B cell (primary cell): Measurements from ENCODE around the gene ANKRA2. TPM values are rescaled to one million over a fixed set of nuclear protein-coding genes. Genes with fewer than 3 reads are reported as not detected.

Experiments
- ATAC-seq: fragments of 200-7000 bp; cut with Tn5 transposase; one replicate; pipeline ENCODE4 v1.10.0; 2021; ENCODE audit warnings: low read depth, mild to moderate bottlenecking, moderate number of reproducible peaks, moderate library complexity
- CTCF ChIA-PET: fragments of 350-600 bp; sonication (Branson Sonifier 250); formaldehyde crosslinking; loops from one replicate; lab custom pipeline; 2021; ENCODE audit warnings: antibody characterized with exemption, inconsistent platforms; lab: Charles Lee
- POLR2A ChIA-PET: fragments of 350-600 bp; sonication (Branson Sonifier 250); formaldehyde crosslinking; loops from one replicate; lab custom pipeline; 2021; ENCODE audit warnings: antibody characterized with exemption; lab: Charles Lee
- DNase-seq: peaks from one replicate; pipeline ENCODE4 v3.0.0; 2013
- H2AFZ ChIP-seq: 2 replicates; pipeline ENCODE4 v1.6.1; 2012; ENCODE audit warnings: mild to moderate bottlenecking, low read depth, low read length; ENCODE audit not compliant: insufficient read depth, poor library complexity, severe bottlenecking
- H3K27ac ChIP-seq, 2 donors: 1 replicate in 1 of 2; 2 replicates in 1 of 2; pipeline ENCODE4 v1.5.1; 2012 to 2013; ENCODE audit warnings: low read length in 2 of 2, mild to moderate bottlenecking in 2 of 2, moderate library complexity in 1 of 2
- H3K27me3 ChIP-seq, 4 experiments: fragments of 200-600 bp in 1 of 4; sonication (generic) in 1 of 4; replicated peaks in 1 of 4; 1 replicate in 2 of 4; 2 replicates in 2 of 4; pipeline versions ENCODE4 v1.6.1 to v1.7.0; 2013 to 2016; ENCODE audit warnings: low read length in 3 of 4, mild to moderate bottlenecking in 2 of 4, mixed read lengths in 1 of 4, moderate library complexity in 1 of 4; ENCODE audit not compliant: insufficient read depth in 4 of 4, control insufficient read depth in 3 of 4; ENCODE audit errors: control extremely low read depth in 1 of 4
- H3K36me3 ChIP-seq, 2 experiments: replicated peaks in 1 of 2; 1 replicate in 1 of 2; 2 replicates in 1 of 2; pipeline versions ENCODE4 v1.6.1 to v1.7.1; 2013; ENCODE audit warnings: low read length in 1 of 2; ENCODE audit not compliant: insufficient read depth in 2 of 2, control insufficient read depth in 1 of 2; ENCODE audit errors: control extremely low read depth in 1 of 2, extremely low read depth in 1 of 2
- H3K4me1 ChIP-seq, 2 donors: fragments of 200-600 bp in 1 of 2; sonication (generic) in 1 of 2; 1 replicate in 1 of 2; 2 replicates in 1 of 2; pipeline versions ENCODE4 v1.5.1 to v1.6.1; 2013 to 2017; ENCODE audit warnings: low read length in 2 of 2; ENCODE audit not compliant: control insufficient read depth in 2 of 2, insufficient read depth in 2 of 2
- H3K4me2 ChIP-seq: replicated peaks from 2 replicates; pipeline ENCODE3; 2012; ENCODE audit warnings: mild to moderate bottlenecking, low read depth, low read length; ENCODE audit not compliant: poor library complexity, severe bottlenecking
- H3K4me3 ChIP-seq, 5 experiments: fragments of 200-600 bp in 1 of 5; sonication (generic) in 1 of 5; 1 replicate in 3 of 5; 2 replicates in 2 of 5; pipeline versions ENCODE4 v1.5.1 to v1.7.0; 2011 to 2016; ENCODE audit warnings: low read length in 4 of 5, mild to moderate bottlenecking in 4 of 5, low read depth in 2 of 5, control low read depth in 1 of 5, moderate library complexity in 1 of 5; ENCODE audit not compliant: insufficient read depth in 1 of 5; ENCODE audit errors: control extremely low read depth in 1 of 5, extremely low read depth in 1 of 5
- H3K79me2 ChIP-seq: fragments of 200-600 bp; sonication (generic); one replicate; pipeline ENCODE4 v1.6.0; 2016; ENCODE audit warnings: low read length; ENCODE audit not compliant: control insufficient read depth, insufficient read depth
- H3K9ac ChIP-seq: fragments of 200-600 bp; sonication (generic); 2 replicates; pipeline ENCODE4 v1.6.1; 2017; ENCODE audit warnings: mild to moderate bottlenecking, low read length, moderate library complexity
- H3K9me3 ChIP-seq, 3 donors: one replicate each; pipeline versions ENCODE4 v1.6.1 to v1.7.1; 2013; ENCODE audit warnings: low read length in 2 of 3; ENCODE audit not compliant: control insufficient read depth in 2 of 3, insufficient read depth in 1 of 3; ENCODE audit errors: control extremely low read depth in 1 of 3
- H4K20me1 ChIP-seq: 2 replicates; pipeline ENCODE4 v1.6.0; 2012; ENCODE audit warnings: mild to moderate bottlenecking, low read length; ENCODE audit not compliant: insufficient read depth, control insufficient read depth, poor library complexity, severe bottlenecking
- H3K27ac Mint-ChIP-seq: one replicate; pipeline ENCODE4 v1.8.0; 2021; ENCODE audit warnings: mixed read lengths
- H3K27me3 Mint-ChIP-seq: one replicate; pipeline ENCODE4 v1.8.0; 2021; ENCODE audit warnings: mixed read lengths
- H3K4me1 Mint-ChIP-seq: one replicate; pipeline ENCODE4 v1.8.0; 2021; ENCODE audit warnings: mixed read lengths
- H3K4me3 Mint-ChIP-seq: one replicate; pipeline ENCODE4 v1.8.0; 2021; ENCODE audit warnings: mixed read lengths
- H3K9me3 Mint-ChIP-seq: one replicate; pipeline ENCODE4 v1.8.0; 2022; ENCODE audit warnings: mixed read lengths; ENCODE audit not compliant: insufficient read depth
- CTCF ChIP-seq: fragments of 200-600 bp; IDR thresholded peaks from one replicate; pipeline ENCODE4 v1.8.0; 2022; ENCODE audit warnings: antibody characterized with exemption, mild to moderate bottlenecking
- EZH2 ChIP-seq: IDR thresholded peaks from 2 replicates; pipeline ENCODE4 v1.6.1; 2012; ENCODE audit warnings: borderline replicate concordance, low read depth, mild to moderate bottlenecking, moderate library complexity, low read length; ENCODE audit not compliant: insufficient read depth, poor library complexity, severe bottlenecking
- WGBS: methylation state at CpG from one replicate; pipeline ENCODE4 v1.1.5; 2013; ENCODE audit warnings: missing lambda C conversion rate; ENCODE audit not compliant: insufficient coverage; 5-methylcytosine and 5-hydroxymethylcytosine counted together
- intact Hi-C: fragments of 100-400 bp; cut with micrococcal nuclease; formaldehyde crosslinking; loops from one replicate; pipeline ENCODE4 v1.10.0; 2022
- polyA plus RNA-seq: library from polyadenylated mRNA; depleted of rRNA; stranded (reverse); fragments of >200 nt; gene quantifications from 2 replicates; pipeline ENCODE4 v1.2.3, GENCODE V29; 2012
- total RNA-seq, 2 donors: library from RNA; stranded (reverse); fragments of 120-200 nt in 1 of 2; gene quantifications; 1 replicate in 1 of 2; 2 replicates in 1 of 2; pipeline versions ENCODE4 v1.2.3 to v1.2.4, GENCODE V29; 2013 to 2022

Gene ANKRA2
- total and polyA plus RNA-seq, 2 donors (not counting 1 experiment from before 2014, with no cell fraction given): 24.1 to 47.9 TPM

- H3K4me1 Mint-ChIP-seq: no peaks in the 10 kb centered on the region
- no peaks in the 10 kb centered on the region for H3K4me1 ChIP-seq
- H3K4me2 ChIP-seq: no peak overlapping the region
- ChIA-PET CTCF (interaction anchor here (0.8 kb wide), 1 partner anchor 10 kb away, joined by 3 read pairs; no protein-coding TSS in a partner anchor), POLR2A (no interaction called here)
- H3K27me3 ChIP-seq: peaks cover 0 to 6% (median 2%) of the 10 kb centered on the region in 4 experiments
- H3K27me3 Mint-ChIP-seq: peaks cover 31% of the 10 kb centered on the region
- WGBS: 94% methylated on average over 4 of the region's 9 CpGs
- no peak overlapping the region for H3K9ac ChIP-seq
- H3K36me3 ChIP-seq: no peaks in the 10 kb centered on the region
- H3K4me3 Mint-ChIP-seq: no peak overlapping the region
- no peaks in the 10 kb centered on the region for H3K9me3 Mint-ChIP-seq
- no peaks in the 10 kb centered on the region for H4K20me1 ChIP-seq
- H3K4me3 ChIP-seq: no peak overlapping the region
- intact Hi-C loops: no loop called here
- H3K27ac Mint-ChIP-seq: no peak overlapping the region
- H3K27ac ChIP-seq: no peak overlapping the region
- DNase-seq (no peak), ATAC-seq (no peak)
- H3K79me2 ChIP-seq: no peaks in the 10 kb centered on the region
- H3K9me3 ChIP-seq: no peaks in the 10 kb centered on the region
- TF ChIP-seq EZH2 (no peak), CTCF (no peak)
- no peak overlapping the region for H2AFZ ChIP-seq
Measured at GRCh38 chr5:73544429-73545402, 20.7 kb downstream of the ANKRA2 start.

GRCh38 chr5:73542020-73542419 is 23.4 kb downstream of the ANKRA2 start:
- Histone ChIP-seq H3K4me3 (no peak overlapping the region), H3K79me2 (no peaks in the 10 kb centered on the region), H3K4me2 (no peak overlapping the region), H3K9ac (no peak overlapping the region), H2AFZ (no peak overlapping the region), H3K27ac (no peak overlapping the region), H4K20me1 (no peaks in the 10 kb centered on the region), H3K4me1 (no peaks in the 10 kb centered on the region), H3K9me3 (no peaks in the 10 kb centered on the region), H3K36me3 (no peaks in the 10 kb centered on the region), H3K27me3 (peaks cover 0 to 6% (median 3%) of the 10 kb centered on the region in 4 experiments)
- intact Hi-C loops: no loop called here
- DNase-seq (no peak), ATAC-seq (no peak)
- Mint-ChIP-seq H3K27ac (no peak overlapping the region), H3K4me1 (no peaks in the 10 kb centered on the region), H3K27me3 (peaks cover 31% of the 10 kb centered on the region), H3K9me3 (no peaks in the 10 kb centered on the region), H3K4me3 (no peak overlapping the region)
- WGBS: 100% methylated on average over 1 of the region's 4 CpGs
- CTCF ChIA-PET: no interaction called here
- POLR2A ChIA-PET: no interaction called here
- TF ChIP-seq EZH2: no peak
- TF ChIP-seq CTCF: no peak
